Neural progenitor cell (in vitro differentiated cells): Measurements from ENCODE around the gene SACS.

ENCODE experiments used
- EZH2 ChIP-seq: fragments of 200-600 bp; sonication (generic); IDR thresholded peaks from 2 replicates; pipeline ENCODE4 v1.6.1; 2017; ENCODE audit warnings: antibody characterized with exemption, mild to moderate bottlenecking, moderate library complexity
- EZH2phosphoT487 ChIP-seq: fragments of 200-600 bp; sonication (generic); IDR thresholded peaks from 2 replicates; pipeline ENCODE4 v1.6.1; 2017; ENCODE audit warnings: antibody characterized with exemption
- TF ChIP-seq, protein P1 (sequence below): fragments of 200-600 bp; sonication (generic); IDR thresholded peaks from 2 replicates; pipeline ENCODE4 v1.5.1; 2017; ENCODE audit warnings: antibody characterized with exemption, mild to moderate bottlenecking

DNA sequence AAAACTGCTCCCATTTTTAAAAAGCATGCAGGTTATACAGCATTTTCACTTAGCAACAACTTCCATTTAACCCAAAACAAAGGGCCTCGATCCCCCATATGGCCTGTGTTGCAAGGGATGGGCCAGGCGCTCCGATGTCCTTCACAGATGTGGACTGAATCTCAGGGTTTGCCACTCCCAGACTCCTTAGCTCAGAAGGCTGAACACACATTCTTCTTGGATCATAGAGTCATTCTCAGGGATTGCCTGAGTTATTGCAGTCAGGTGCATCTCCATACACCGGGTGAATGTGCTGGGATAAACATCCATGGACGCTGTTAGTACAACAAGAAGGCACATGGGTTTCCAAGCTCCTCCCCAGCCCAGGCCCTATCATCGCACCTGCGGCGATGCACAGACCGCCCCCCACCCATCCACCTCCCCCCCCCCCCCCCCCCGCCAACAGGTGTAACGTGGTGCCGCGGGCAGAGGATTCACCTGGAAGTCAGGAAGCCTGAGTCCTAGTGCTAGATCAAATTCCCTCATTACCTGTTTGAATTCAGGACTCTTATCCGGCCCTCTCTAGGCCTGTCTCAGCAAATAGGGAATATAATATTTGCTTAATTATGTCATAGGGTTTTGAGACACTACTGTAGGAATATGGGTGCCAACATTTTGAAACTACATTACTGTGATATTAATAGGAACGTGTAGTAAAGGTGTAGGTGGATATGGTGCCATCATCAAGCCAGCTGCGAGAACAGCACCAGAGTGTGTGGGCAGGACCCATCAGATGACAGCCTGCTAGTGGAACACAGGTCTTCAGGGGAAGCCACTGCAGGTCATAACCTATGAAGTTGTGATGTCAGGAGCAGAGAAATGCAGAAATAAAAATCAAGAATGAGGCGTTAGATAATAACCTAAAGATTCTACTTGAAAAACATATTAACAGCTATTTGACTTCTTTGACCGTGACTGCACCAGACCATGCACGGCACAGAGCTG, 110.9 kb downstream of the SACS start:
- TF ChIP-seq, protein P1, sequence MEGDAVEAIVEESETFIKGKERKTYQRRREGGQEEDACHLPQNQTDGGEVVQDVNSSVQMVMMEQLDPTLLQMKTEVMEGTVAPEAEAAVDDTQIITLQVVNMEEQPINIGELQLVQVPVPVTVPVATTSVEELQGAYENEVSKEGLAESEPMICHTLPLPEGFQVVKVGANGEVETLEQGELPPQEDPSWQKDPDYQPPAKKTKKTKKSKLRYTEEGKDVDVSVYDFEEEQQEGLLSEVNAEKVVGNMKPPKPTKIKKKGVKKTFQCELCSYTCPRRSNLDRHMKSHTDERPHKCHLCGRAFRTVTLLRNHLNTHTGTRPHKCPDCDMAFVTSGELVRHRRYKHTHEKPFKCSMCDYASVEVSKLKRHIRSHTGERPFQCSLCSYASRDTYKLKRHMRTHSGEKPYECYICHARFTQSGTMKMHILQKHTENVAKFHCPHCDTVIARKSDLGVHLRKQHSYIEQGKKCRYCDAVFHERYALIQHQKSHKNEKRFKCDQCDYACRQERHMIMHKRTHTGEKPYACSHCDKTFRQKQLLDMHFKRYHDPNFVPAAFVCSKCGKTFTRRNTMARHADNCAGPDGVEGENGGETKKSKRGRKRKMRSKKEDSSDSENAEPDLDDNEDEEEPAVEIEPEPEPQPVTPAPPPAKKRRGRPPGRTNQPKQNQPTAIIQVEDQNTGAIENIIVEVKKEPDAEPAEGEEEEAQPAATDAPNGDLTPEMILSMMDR: no peak
- TF ChIP-seq EZH2: no peak
- TF ChIP-seq EZH2phosphoT487: no peak
